Neuronal stem cell (in vitro differentiated cells): ENCODE measurements around the gene SCOC.
"Not testable (repeated sequence)": the region's sequence is repeated elsewhere in the genome, so short reads cannot be mapped to it uniquely, and the experiment has no call there.

Experiments used
- DNase-seq: peaks from one replicate; pipeline ENCODE4 v3.0.0-alpha.2; 2013; ENCODE audit warnings: low spot score
- H2AFZ ChIP-seq: one replicate; pipeline ENCODE4 v1.6.1; 2013; ENCODE audit warnings: mild to moderate bottlenecking, low read length, inconsistent platforms
- H2AK5ac ChIP-seq: 2 replicates; pipeline ENCODE4 v1.6.1; 2013; ENCODE audit warnings: low read depth, mild to moderate bottlenecking, inconsistent platforms, low read length, moderate library complexity, mixed read lengths
- H2BK120ac ChIP-seq: 2 replicates; pipeline ENCODE4 v1.6.1; 2013; ENCODE audit warnings: low read depth, mild to moderate bottlenecking, inconsistent platforms, low read length, moderate library complexity, mixed read lengths
- H2BK12ac ChIP-seq: one replicate; pipeline ENCODE4 v1.6.1; 2013; ENCODE audit warnings: low read length, inconsistent platforms
- H2BK15ac ChIP-seq: 2 replicates; pipeline ENCODE4 v1.6.1; 2013; ENCODE audit warnings: mild to moderate bottlenecking, low read length, inconsistent platforms, mixed read lengths
- H2BK5ac ChIP-seq: one replicate; pipeline ENCODE4 v1.6.1; 2013; ENCODE audit warnings: inconsistent platforms, mild to moderate bottlenecking, low read length, moderate library complexity
- H3K14ac ChIP-seq: one replicate; pipeline ENCODE4 v1.6.1; 2013; ENCODE audit warnings: low read length, inconsistent platforms
- H3K18ac ChIP-seq: 2 replicates; pipeline ENCODE4 v1.6.1; 2013; ENCODE audit warnings: low read length, inconsistent platforms
- H3K23ac ChIP-seq: 2 replicates; pipeline ENCODE4 v1.6.1; 2013; ENCODE audit warnings: low read depth, mild to moderate bottlenecking, mixed read lengths, low read length, inconsistent platforms; ENCODE audit not compliant: poor library complexity
- H3K27ac ChIP-seq: replicated peaks from 3 replicates; pipeline ENCODE4 v1.5.1; 2013; ENCODE audit warnings: low read length, inconsistent platforms
- H3K27me3 ChIP-seq, 3 experiments: 2 replicates each; pipeline ENCODE4 v1.6.1; 2013; ENCODE audit warnings: low read length in 3 of 3, mild to moderate bottlenecking in 2 of 3, inconsistent platforms in 1 of 3, low read depth in 1 of 3, mixed read lengths in 1 of 3, moderate library complexity in 1 of 3; ENCODE audit not compliant: control insufficient read depth in 3 of 3, insufficient read depth in 3 of 3
- H3K36me3 ChIP-seq, 2 donors: replicated peaks in 1 of 2; 2 replicates each; pipeline ENCODE4 v1.6.1; 2013; ENCODE audit warnings: low read length in 2 of 2; ENCODE audit not compliant: control insufficient read depth in 2 of 2, insufficient read depth in 2 of 2
- H3K4ac ChIP-seq: 2 replicates; pipeline ENCODE4 v1.6.1; 2013; ENCODE audit warnings: inconsistent platforms, mild to moderate bottlenecking, low read length, moderate library complexity
- H3K4me1 ChIP-seq, 2 donors: 1 replicate in 1 of 2; 2 replicates in 1 of 2; pipeline ENCODE4 v1.6.1; 2013; ENCODE audit warnings: low read length in 2 of 2, low read depth in 1 of 2; ENCODE audit not compliant: control insufficient read depth in 2 of 2, insufficient read depth in 1 of 2
- H3K4me2 ChIP-seq: one replicate; pipeline ENCODE4 v1.6.1; 2013; ENCODE audit warnings: mild to moderate bottlenecking, low read length, inconsistent platforms; ENCODE audit not compliant: insufficient read depth, poor library complexity, severe bottlenecking
- H3K4me3 ChIP-seq, 2 donors: 2 replicates each; pipeline ENCODE4 v1.5.1; 2013; ENCODE audit warnings: low read length in 2 of 2, mild to moderate bottlenecking in 2 of 2, inconsistent platforms in 1 of 2, moderate library complexity in 1 of 2
- H3K79me1 ChIP-seq: one replicate; pipeline ENCODE4 v1.6.1; 2013; ENCODE audit warnings: low read depth, mild to moderate bottlenecking, inconsistent platforms, low read length, moderate library complexity
- H3K9ac ChIP-seq: one replicate; pipeline ENCODE4 v1.6.1; 2013; ENCODE audit warnings: mild to moderate bottlenecking, low read depth, low read length, inconsistent platforms; ENCODE audit not compliant: poor library complexity
- H3K9me3 ChIP-seq, 2 donors: replicated peaks in 1 of 2; 2 replicates each; pipeline versions ENCODE3 to v1.6.1; 2013; ENCODE audit warnings: low read length in 2 of 2, mild to moderate bottlenecking in 2 of 2, inconsistent platforms in 1 of 2, low read depth in 1 of 2, mixed read lengths in 1 of 2, moderate library complexity in 1 of 2; ENCODE audit not compliant: control insufficient read depth in 2 of 2, insufficient read depth in 1 of 2
- H4K8ac ChIP-seq: one replicate; pipeline ENCODE4 v1.6.1; 2013; ENCODE audit warnings: low read depth, mild to moderate bottlenecking, inconsistent platforms, low read length, moderate library complexity
- H4K91ac ChIP-seq: one replicate; pipeline ENCODE4 v1.6.1; 2013; ENCODE audit warnings: low read length, low read depth, mild to moderate bottlenecking, inconsistent platforms; ENCODE audit not compliant: poor library complexity
- WGBS, 2 donors: extraction: QIAGEN DNeasy Blood & Tissue Kit; methylation state at CpG; one replicate each; pipeline ENCODE4 v1.1.7; 2013; ENCODE audit warnings: missing lambda C conversion rate in 2 of 2, mixed read lengths in 1 of 2; ENCODE audit not compliant: insufficient read length in 2 of 2, insufficient replicate concordance in 1 of 2; ENCODE audit errors: extremely low coverage in 2 of 2; 5-methylcytosine and 5-hydroxymethylcytosine counted together

The SCOC gene

GRCh38 chr4:140406292-140406691, 32.8 kb downstream of the SCOC start:
- Histone ChIP-seq H3K27me3 (no peaks in the 10 kb centered on the region), H3K9me3 (no peaks in the 10 kb centered on the region), H3K4me2 (no peak overlapping the region), H4K8ac (no peak overlapping the region), H3K79me1 (no peaks in the 10 kb centered on the region), H3K14ac (no peak overlapping the region), H2AK5ac (no peak overlapping the region), H3K9ac (no peak overlapping the region), H2BK12ac (no peak overlapping the region), H3K36me3 (no peaks in the 10 kb centered on the region), H3K4me3 (no peak overlapping the region), H4K91ac (no peak overlapping the region), H2AFZ (no peak overlapping the region), H2BK5ac (no peak overlapping the region), H3K4ac (no peak overlapping the region), H3K23ac (no peak overlapping the region), H3K27ac (no peak overlapping the region), H2BK120ac (no peak overlapping the region), H3K4me1 (no peaks in the 10 kb centered on the region), H2BK15ac (no peak overlapping the region), H3K18ac (no peak overlapping the region)
- DNase-seq: no peak

GRCh38 chr4:140408974-140409373, 35.5 kb downstream of the SCOC start:
- H3K36me3 ChIP-seq: no peaks in the 10 kb centered on the region
- no peak overlapping the region for H3K27ac ChIP-seq
- no peak overlapping the region for H2AFZ ChIP-seq

GRCh38 chr4:140413130-140413969, 39.9 kb downstream of the SCOC start:
- H3K4me2 ChIP-seq, H3K23ac ChIP-seq, H2BK15ac ChIP-seq, H3K4ac ChIP-seq, DNase-seq, H3K18ac ChIP-seq, H2AK5ac ChIP-seq, H2BK5ac ChIP-seq, H3K9me3 ChIP-seq, H2BK120ac ChIP-seq, H3K27me3 ChIP-seq, H2AFZ ChIP-seq, H3K4me1 ChIP-seq, H3K27ac ChIP-seq, H3K79me1 ChIP-seq, H4K91ac ChIP-seq, H3K14ac ChIP-seq, H2BK12ac ChIP-seq, H3K9ac ChIP-seq, H4K8ac ChIP-seq, H3K36me3 ChIP-seq, H3K4me3 ChIP-seq: not testable (repeated sequence)
- WGBS, 2 donors: no CpG with 5 or more reads among the region's 32 CpGs

More at GRCh38 chr4:140408974-140409373, 35.5 kb downstream of the SCOC start:
- Histone ChIP-seq H2BK15ac (no peak overlapping the region), H3K27me3 (no peaks in the 10 kb centered on the region), H3K9ac (no peak overlapping the region), H3K23ac (no peak overlapping the region), H3K4me3 (no peak overlapping the region), H2BK12ac (no peak overlapping the region), H2AK5ac (no peak overlapping the region), H3K4me1 (no peaks in the 10 kb centered on the region), H4K8ac (no peak overlapping the region), H3K79me1 (no peaks in the 10 kb centered on the region), H3K14ac (no peak overlapping the region), H3K18ac (no peak overlapping the region), H3K9me3 (no peaks in the 10 kb centered on the region), H3K4me2 (no peak overlapping the region), H2BK120ac (no peak overlapping the region), H3K4ac (no peak overlapping the region), H4K91ac (no peak overlapping the region), H2BK5ac (no peak overlapping the region)
- DNase-seq: no peak
- WGBS, 2 donors: no CpG with 5 or more reads among the region's 1 CpG

GRCh38 chr4:140423106-140423505, 49.7 kb downstream of the SCOC start:
- Histone ChIP-seq H4K8ac (no peak overlapping the region), H3K4me1 (no peaks in the 10 kb centered on the region), H3K36me3 (peaks cover 0 to 3% of the 10 kb centered on the region in 2 donors), H3K27ac (no peak overlapping the region), H3K14ac (no peak overlapping the region), H2BK120ac (no peak overlapping the region), H2AK5ac (no peak overlapping the region), H3K9me3 (no peaks in the 10 kb centered on the region), H3K18ac (no peak overlapping the region), H3K9ac (no peak overlapping the region), H3K4me3 (no peak overlapping the region), H2BK12ac (no peak overlapping the region), H3K4me2 (no peak overlapping the region), H2BK15ac (no peak overlapping the region), H3K27me3 (peaks cover 0 to 2% (median 0%) of the 10 kb centered on the region in 3 experiments), H3K4ac (no peak overlapping the region), H2BK5ac (no peak overlapping the region), H3K79me1 (peaks cover 2% of the 10 kb centered on the region), H2AFZ (no peak overlapping the region), H3K23ac (no peak overlapping the region), H4K91ac (no peak overlapping the region)
- DNase-seq: no peak
